Measurements from ENCODE around the gene GALNT18.

DNA sequence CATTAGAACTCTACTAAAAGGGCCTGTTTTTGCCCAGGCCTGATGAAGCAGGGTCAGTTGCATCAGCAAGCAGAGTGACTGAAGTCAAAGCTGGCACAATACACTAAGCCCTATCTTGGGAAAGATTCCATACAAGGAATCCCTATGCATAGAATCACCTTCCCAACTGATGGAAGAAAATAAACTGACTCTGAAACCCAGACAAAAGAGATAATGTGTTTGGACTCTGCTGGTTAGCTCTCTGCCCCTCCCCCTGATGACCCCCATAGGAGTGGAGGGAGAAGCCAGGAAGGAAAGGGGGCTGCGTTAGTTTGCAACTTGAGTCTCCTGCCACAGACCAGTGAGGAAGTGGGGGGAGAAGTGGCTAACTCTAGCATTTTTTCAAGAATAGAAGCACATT lies 32.9 kb downstream of the GALNT18 start:
- TF ChIP-seq ARNTL (CRISPR knock-in tag; IDR thresholded peaks at IDR 0.05; ENCODE audit: borderline replicate concordance, low read depth) (no peak), SNAI2 (CRISPR knock-in tag; IDR thresholded peaks at IDR 0.05) (no peak), ZFP3 (CRISPR knock-in tag; IDR thresholded peaks at IDR 0.05) (no peak), GLIS3 (CRISPR knock-in tag; IDR thresholded peaks at IDR 0.05) (no peak), ZFP30 (CRISPR knock-in tag; IDR thresholded peaks at IDR 0.05) (no peak), PPARA (CRISPR knock-in tag; IDR thresholded peaks at IDR 0.05; ENCODE audit: borderline replicate concordance) (no peak), ZNF565 (CRISPR knock-in tag; conservative IDR thresholded peaks at IDR 0.05; ENCODE audit: low read depth) (no peak), ESRRG (CRISPR knock-in tag; IDR thresholded peaks at IDR 0.05) (no peak), CSDC2 (CRISPR knock-in tag; IDR thresholded peaks at IDR 0.05) (no peak)
- TF ChIP-seq, protein P1, sequence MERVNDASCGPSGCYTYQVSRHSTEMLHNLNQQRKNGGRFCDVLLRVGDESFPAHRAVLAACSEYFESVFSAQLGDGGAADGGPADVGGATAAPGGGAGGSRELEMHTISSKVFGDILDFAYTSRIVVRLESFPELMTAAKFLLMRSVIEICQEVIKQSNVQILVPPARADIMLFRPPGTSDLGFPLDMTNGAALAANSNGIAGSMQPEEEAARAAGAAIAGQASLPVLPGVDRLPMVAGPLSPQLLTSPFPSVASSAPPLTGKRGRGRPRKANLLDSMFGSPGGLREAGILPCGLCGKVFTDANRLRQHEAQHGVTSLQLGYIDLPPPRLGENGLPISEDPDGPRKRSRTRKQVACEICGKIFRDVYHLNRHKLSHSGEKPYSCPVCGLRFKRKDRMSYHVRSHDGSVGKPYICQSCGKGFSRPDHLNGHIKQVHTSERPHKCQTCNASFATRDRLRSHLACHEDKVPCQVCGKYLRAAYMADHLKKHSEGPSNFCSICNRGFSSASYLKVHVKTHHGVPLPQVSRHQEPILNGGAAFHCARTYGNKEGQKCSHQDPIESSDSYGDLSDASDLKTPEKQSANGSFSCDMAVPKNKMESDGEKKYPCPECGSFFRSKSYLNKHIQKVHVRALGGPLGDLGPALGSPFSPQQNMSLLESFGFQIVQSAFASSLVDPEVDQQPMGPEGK (CRISPR knock-in tag; IDR thresholded peaks at IDR 0.05; ENCODE audit: borderline replicate concordance): no peak
- TF ChIP-seq, protein P2, sequence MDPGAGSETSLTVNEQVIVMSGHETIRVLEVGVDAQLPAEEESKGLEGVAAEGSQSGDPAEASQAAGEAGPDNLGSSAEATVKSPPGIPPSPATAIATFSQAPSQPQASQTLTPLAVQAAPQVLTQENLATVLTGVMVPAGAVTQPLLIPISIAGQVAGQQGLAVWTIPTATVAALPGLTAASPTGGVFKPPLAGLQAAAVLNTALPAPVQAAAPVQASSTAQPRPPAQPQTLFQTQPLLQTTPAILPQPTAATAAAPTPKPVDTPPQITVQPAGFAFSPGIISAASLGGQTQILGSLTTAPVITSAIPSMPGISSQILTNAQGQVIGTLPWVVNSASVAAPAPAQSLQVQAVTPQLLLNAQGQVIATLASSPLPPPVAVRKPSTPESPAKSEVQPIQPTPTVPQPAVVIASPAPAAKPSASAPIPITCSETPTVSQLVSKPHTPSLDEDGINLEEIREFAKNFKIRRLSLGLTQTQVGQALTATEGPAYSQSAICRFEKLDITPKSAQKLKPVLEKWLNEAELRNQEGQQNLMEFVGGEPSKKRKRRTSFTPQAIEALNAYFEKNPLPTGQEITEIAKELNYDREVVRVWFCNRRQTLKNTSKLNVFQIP (CRISPR knock-in tag; IDR thresholded peaks at IDR 0.05; ENCODE audit: borderline replicate concordance, low read depth): no peak
- TF ChIP-seq, protein P3, sequence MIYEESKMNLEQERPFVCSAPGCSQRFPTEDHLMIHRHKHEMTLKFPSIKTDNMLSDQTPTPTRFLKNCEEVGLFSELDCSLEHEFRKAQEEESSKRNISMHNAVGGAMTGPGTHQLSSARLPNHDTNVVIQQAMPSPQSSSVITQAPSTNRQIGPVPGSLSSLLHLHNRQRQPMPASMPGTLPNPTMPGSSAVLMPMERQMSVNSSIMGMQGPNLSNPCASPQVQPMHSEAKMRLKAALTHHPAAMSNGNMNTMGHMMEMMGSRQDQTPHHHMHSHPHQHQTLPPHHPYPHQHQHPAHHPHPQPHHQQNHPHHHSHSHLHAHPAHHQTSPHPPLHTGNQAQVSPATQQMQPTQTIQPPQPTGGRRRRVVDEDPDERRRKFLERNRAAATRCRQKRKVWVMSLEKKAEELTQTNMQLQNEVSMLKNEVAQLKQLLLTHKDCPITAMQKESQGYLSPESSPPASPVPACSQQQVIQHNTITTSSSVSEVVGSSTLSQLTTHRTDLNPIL (CRISPR knock-in tag; IDR thresholded peaks at IDR 0.05; ENCODE audit: low read depth): no peak

All from SK-N-SH treated with all-trans-retinoic acid at 6 μM for 48 hours (cell line).